Measurements from ENCODE around the gene CEP164.
"Not testable (repeated sequence)": the region's sequence is repeated elsewhere in the genome, so short reads cannot be mapped to it uniquely, and the experiment has no call there.

Gene CEP164

DNA sequence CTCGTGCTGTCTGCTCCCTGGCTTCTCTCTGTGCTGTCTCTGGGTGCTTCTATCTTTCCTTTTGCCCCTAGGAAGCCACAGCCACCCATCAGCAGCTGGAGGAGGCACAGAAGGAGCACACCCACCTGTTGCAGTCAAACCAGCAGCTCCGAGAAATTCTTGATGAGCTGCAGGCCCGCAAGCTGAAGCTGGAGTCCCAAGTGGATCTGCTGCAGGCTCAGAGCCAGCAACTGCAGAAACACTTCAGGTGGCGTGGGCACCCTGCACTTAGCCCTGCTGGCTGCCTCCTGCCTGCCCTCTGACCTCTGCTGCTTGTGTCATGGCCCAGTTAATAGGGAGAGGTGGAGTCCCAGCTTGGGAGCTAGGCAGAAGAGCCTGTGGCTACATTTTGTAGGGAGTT lies 67.8 kb downstream of the CEP164 start:
- no peak for DNase-seq (ENCODE audit: low read depth)

DNA sequence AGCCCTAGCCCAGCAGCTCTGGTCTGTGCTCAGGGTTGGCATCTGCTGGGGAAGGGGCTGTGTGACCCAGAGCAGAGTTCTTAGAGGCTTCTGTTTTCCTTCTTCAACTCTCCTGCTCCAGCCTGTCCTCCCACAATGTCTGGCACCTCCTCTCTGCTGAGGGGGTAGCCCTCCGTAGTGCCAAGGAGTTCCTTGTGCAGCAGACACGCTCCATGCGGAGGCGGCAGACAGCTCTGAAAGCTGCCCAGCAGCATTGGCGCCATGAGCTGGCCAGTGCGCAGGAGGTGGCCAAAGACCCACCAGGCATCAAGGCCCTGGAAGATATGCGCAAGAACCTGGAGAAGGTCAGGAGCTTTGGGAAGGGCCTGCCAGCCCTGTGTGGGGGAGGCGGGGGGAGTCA lies 69.3 kb downstream of the CEP164 start:
- no peak for DNase-seq (ENCODE audit: low read depth)

DNA sequence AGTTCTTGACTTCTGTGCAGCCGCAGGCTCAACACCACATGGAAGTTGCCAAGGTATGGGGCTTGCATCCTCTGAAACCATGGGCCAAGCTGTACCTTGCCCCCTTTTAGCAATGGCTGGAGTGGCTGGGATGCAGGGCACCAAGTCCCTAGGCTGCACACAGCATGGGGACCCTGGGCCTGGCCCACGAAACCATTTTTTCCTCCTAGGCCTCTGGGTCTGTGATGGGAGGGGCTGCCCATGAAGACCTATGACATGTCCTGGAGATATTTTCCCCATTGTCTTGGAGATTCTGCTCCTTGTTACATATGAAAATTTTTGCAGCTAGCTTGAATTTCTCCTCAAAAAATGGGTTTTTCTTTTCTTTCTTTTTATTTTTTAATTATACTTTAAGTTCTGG lies 71.0 kb downstream of the CEP164 start:
- not testable (repeated sequence) for DNase-seq (ENCODE audit: low read depth)

DNA sequence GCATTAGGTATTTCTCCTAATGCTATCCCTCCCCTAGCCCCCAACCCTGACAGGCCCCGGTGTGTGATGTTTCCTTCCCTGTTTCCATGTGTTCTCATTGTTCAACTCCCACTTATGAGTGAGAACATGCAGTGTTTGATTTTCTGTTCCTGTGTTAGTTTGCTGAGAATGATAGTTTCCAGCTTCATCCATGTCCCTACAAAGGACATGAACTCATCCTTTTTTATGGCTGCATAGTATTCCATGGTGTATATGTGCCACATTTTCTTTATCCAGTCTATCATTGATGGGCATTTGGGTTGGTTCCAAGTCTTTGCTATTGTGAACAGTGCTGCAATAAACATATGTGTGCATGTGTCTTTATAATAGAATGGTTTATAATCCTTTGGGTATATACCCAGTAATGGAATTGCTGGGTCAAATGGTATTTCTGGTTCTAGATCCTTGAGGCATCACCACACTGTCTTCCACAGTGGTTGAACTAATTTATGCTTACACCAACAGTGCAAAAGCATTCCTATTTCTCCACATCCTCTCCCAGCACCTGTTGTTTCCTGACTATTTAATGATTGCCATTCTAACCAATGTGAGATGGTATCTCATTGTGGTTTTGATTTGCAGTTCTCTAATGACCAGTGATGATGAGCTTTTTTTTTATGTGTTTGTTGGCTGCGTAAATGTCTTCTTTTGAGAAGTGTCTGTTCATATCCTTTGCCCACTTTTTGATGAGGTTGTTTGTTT lies 71.6 kb downstream of the CEP164 start:
- DNase-seq (ENCODE audit: low read depth): not testable (repeated sequence)

DNA sequence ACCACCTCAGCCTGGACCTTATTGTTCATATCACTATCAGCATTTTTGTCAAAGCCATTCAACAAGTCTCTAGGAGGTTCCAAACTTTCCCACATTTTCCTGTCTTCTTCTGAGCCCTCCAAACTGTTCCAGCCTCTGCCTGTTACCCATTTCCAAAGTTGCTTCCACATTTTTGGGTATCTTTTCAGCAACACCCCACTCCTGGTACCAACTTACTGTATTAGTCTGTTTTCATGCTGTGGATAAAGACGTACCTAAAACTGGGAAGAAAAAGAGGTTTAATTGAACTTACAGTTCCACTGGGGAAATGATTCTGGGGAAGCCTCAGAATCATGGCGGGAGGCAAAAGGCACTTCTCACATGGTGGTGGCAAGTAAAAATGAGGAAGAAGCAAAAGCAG lies 78.2 kb downstream of the CEP164 start:
- DNase-seq (ENCODE audit: low read depth): not testable (repeated sequence)

DNA sequence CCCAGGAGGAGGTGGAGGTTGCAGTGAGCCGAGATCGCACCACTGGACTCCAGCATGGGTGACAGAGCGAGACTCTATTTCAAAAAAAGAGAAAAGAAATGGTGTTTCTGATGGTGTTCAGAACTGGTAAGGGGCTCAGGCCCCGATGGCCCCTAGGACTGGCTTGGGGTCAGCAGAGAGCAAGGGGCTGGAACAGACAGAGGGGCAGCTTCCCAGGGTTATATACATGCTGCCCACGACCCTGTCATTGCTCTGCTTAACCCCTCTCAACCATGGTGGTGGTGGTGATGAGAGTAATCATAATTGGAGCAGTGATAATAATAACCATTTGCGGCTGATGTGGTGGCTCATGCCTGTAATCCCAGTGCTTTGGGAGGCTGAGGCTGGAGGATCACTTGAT lies 79.4 kb downstream of the CEP164 start:
- no peak for DNase-seq (ENCODE audit: low read depth)

DNA sequence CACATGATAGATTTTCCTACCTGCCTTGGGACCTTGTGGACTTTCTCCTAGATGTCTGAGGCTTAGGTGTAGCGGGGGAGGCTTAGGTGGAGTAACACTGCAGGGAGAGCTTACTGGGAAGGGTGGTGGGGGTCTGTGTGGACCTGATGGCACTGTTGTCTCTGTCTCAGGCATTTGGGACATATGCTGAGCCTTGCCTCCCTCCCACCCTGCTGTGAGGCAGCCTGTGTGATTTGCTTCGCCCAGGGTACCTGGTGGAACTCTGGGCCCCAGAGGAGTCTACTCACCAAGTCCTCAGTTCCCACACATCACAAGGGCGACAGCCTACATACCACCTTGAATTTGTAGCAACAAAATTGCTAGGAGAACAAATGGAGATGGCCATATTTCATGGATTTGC lies 80.7 kb downstream of the CEP164 start:
- no peak for DNase-seq (ENCODE audit: low read depth)

DNA sequence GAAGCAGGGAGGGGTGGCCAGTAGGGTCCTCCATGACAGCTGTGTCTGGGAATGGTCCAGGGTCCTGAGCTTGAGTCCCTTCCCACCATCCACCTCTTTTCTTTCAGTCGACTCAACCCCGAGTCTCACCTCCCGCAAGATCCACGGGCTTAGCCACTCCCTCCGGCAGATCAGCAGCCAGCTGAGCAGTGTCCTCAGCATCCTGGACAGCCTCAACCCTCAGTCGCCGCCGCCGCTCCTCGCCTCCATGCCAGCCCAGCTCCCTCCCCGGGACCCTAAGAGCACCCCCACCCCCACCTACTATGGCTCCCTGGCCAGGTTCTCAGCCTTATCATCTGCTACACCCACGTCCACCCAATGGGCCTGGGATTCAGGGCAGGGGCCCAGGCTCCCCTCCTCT lies 81.9 kb downstream of the CEP164 start:
- no peak for DNase-seq (ENCODE audit: low read depth)

DNA sequence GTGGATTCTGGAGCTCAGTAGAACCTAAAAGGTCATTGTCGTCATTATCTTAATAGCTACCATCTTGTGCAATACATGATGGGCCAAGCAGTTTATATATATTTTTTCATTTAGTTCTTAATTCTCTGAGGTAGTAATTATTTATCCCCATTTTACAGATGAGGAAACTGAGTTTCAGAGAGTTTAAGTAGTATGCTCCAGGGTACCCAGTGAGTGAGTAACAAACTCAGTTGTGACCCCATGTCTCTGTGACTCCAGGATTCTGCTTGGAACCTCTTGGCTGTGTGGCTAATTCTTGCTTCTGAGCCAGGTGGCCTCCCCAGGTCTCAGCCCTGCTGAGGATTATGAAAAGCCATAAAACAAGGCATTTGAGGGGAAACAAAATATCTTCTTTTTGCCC lies 82.6 kb downstream of the CEP164 start:
- no peak for DNase-seq (ENCODE audit: low read depth)

DNA sequence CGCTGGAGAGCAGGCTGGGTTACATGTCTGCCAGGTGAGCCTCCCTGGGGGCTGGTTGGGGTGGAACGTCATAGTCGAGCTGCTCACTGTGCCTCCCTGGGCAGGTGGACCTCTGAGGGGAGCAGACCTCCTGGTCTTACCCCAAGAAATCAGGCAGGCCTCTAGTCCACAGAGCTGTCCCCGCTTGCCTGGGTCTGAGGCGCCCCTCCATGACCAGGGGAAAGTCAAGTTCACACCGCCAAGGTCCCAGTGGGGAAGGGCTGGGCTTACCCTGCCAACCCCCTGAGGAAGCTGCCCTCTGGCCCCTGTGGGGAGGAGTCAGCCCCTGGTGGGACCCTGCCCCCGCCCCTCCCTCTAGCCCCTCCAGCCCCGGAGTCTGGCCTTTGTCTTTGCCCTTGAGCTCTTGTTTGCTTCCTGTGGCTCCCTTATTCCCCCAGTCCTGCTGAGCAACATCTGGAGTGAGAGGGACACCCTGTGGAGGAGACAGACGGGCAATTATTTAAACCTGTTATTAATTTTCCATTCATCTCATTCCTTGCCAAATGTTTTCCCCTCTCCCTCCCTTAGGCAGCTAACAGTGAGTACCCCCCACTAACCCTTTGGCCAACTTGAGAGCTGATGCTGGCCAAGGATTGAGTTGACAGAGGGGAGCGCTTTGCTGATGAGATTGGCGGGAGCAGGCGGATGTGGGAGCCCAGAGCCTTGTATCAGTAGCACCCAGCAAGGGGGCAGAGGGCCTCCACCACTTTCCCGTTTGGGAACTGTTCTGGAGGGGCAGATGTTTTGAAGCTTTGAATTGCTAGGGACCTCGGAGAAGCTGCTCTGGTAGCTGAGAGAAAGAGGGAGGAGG lies 83.4 kb downstream of the CEP164 start:
- no peak for DNase-seq (ENCODE audit: low read depth)

DNA sequence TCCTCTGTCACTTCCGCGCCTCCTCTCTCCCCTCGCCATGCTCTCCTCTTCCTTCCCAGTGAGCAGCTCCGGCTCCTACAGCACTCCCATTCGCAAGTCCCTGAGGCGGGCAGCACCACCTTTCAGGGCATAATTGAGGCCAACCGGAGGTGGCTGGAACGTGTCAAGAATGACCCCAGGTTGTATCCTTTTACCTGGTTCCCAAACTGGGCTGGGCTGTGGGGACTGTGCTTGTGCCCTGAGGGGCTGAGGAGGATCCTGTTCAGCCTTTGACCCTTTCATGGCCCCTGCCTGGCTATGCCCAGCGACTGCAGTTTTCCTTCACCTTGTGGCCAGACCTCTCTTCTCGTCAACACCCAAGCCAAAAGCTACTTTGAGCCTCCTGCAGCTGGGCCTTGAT lies 84.1 kb downstream of the CEP164 start:
- no peak for DNase-seq (ENCODE audit: low read depth)

DNA sequence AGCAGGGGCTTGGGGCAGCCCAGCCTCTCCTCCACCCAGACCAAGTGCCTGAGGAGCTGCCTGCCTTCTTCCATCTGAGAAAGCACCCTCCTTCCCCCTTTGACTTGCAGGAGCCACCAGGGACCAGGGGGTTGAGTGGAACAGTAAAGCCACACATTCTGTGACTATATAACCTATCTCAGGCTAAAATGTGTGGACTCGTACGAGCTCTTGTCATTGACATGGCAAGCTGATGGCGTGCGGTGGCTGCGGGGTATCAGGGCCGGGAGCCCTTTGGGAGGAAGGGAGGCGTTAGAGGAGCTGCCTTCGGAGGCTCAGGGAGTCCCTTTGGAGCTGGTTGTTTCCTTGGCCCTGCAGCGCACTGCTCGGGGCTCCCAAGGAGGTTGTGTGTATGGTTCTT lies 84.5 kb downstream of the CEP164 start:
- no peak for DNase-seq (ENCODE audit: low read depth)

DNA sequence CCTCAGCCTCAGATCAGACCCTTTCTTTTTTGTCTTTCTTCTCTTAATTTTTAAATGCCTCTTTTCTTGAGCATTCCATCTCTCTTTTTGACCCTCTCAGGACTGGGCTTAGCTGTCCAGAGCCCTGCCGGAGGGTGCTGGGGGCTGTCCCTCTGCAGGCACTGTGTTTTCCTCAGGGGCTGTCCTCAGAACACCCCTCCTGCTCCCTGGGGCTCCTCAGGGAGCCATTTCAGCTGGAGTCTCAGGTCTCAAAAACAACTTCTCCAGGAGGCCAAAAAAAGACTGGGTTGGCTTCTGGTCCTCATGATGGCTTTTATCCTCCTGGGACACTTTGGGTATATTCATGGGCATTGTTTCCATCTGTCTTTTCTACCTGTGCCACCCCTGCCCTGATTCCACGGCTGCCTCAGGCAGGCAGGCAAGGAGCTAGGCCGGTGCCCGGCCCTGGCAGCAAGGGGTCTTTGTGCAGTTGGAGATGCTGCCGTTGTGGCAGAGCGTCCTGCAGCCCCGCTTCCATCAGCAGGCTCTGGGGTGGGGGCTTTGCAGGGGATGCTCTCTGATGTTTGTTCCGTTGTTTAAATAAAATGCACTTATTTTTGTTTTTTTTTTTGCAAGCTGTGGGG lies 85.1 kb downstream of the CEP164 start:
- no peak for DNase-seq (ENCODE audit: low read depth)

DNA sequence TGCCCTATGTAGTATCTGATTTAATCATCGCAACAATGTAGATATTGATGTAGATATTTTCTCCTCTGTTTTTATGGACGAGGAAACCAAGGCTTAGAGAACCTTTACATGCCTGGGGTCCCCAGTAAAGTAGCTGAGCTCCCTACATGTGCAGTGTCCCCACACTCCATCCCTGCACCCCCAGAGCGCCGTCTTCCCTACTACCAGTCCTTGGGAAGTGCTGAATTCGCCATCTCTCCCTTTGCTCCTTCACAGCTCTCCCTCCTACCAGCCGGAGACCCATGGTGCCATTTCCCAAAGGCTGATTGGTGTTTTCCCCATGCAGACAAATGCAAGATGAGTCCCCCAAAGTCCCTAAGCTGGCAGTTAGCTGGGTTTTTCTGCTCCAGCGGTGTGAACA lies 86.0 kb downstream of the CEP164 start:
- no peak for DNase-seq (ENCODE audit: low read depth)

DNA sequence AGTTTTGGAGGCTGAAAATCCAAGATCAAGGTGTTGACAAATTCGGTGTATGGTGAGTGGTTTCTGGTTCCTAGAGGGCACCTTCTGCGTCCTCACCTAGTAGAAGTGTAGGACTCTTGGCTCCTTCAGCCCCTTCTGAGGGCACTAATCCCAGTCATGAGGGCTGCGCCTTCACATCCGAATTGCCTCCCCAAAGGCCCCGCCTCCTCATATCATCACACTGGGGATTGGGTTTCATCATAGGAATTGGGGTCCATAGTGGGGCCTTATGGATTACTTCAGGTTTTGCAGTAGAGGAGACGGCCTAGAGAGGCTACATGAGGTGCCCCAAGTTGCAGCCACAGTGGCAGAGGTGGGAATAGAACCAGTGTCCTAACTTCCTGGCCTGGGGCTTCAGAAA lies 87.1 kb downstream of the CEP164 start:
- no peak for DNase-seq (ENCODE audit: low read depth)

DNA sequence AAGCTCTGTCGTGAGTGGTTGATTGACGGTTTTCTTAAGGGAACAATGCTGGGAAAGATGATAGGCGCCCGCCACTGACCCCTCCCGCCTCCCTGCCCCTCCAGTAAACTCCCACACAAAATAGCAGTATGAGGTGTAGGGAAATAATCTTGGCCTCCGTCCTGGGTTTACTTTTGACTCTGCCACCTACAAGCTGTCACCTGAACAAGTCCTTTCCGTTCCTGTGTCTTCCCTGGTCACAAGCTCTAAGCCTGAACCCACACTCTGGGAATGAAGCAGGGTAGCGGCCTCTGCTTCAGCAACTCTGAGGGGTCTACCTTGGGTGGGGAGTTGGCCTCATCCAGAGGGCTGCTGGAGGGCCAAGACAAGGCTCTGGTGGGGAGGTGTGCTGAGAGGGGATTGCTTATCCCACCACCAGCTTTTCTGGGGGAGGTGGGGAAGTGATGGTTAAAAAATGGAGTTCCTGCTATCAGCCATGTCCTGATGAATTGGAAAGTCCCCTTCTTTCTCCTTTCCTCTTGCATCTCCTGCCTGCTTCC lies 87.8 kb downstream of the CEP164 start:
- no peak for DNase-seq (ENCODE audit: low read depth)

DNA sequence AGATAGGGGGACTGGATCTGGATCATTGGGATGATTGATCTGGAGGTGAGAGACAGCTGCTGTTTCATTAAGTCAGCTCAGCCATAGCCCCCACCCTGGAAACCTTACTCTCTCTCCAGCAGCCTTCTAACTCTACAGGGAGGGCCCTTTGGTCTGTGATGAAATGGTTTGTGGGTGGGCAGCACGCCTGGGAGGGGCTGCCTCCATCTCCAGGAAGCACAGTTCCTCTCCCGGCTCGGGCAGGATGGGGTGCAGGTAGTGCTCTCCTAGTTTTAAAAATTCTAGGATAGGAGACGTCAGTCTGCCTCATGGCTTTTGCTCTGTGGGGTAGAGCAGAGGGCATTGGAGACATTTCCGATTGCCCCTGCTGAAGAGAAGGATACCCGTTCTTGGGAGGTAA lies 89.7 kb downstream of the CEP164 start:
- DNase-seq (ENCODE audit: low read depth): no peak

DNA sequence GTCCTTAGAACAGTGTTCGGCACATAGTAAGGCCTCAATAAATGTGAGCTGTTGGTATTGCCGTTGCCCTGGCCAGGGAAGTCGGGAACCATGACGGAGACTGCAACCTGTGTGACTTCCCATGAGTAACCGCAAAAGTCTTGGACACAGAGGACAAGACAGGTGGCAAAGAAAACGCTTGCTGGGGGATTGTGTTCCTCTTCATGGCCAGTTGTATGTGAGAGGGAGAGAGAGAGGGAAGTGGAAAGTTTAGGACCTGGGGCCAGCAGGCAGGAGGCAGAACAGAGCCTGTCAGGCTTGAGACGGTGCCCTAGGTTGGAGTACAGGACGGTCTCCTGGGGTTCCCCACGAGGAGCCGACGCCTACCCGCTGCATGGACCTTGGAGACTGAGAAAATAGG lies 90.2 kb downstream of the CEP164 start:
- no peak for DNase-seq (ENCODE audit: low read depth)

DNA sequence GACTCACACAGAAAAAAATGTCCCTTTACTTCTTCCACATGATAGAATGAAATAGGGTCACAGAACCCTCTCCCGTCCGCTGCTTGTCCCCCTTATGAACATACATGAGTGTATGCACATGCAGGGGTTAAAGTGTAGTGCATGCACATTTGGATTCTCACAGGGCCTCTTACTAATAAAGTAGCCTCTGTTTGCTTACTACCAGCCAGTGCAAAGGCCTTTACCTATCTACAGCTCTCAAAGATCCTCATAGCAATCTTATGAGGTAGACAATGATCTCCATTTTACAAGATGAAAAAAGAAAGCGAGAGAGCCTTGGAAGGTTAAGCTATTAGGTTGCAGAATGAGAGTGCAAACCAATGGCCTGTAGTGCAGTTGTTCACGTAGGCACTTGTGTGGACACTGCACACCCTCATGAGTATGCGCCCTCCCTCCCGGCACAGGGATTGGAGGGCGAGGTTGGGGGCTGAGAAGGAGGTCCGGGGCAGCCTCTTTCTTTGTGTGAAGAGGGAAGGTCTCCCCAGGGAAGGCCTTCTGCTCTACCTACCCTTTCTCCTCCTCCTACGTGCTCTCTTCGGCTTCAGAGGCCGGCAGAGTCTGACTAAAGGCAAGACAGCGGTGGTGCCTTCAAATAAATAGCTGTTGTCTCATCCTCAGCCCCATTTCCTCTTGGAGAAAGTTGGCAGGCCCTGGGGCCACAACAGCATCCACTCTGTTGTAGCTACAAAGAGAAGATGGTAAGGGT lies 91.3 kb downstream of the CEP164 start:
- no peak for DNase-seq (ENCODE audit: low read depth)

DNA sequence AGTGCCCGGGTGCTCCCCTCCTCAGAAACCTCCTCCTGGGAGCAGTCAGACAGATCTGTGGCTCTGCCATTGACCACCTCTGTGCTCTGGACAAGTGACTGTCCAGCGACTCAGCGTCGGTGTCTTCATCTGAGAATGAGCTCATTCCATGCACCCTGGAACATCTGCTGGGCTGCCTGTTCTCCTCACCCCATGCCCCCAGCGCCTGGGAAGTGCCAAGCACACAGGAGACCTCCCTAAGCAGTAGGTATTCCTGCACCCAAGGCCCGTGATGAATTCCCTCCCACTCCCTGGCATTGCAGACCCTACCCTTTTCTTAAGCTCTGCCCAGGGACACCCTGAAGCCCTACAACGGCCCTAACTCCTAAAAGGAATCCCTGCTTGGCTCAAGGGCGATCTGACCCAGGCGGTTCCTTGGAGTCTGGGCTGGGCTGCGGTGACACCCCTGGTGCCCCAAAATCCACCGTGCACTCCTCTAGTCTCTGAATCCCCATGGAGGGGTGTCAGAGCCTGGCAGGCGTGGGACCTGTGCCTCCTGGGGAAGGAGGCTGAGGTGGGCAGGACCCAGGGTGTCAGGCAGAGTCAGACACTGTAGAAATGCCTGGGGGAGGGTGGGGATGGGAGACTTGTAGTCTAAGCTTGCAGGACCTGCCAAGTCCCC lies 92.0 kb downstream of the CEP164 start:
- no peak for DNase-seq (ENCODE audit: low read depth)

DNA sequence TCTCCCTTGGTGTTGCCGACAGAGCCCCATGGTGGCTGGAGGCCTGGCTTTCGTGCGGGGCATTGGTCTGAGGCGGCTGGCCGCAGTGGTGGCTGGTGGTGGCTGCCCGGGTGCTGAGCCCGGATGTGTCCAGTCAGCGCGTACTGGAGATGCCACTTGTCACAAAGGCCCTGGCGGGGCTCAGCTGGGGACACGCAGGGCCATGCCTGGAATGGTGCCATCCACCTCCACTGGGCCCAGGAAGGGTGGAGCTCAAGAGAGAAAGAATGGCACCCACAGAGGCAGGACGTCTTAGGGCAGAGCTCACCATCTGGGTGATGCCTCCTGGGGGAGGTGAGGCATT lies 92.5 kb downstream of the CEP164 start:
- no peak for DNase-seq (ENCODE audit: low read depth)

DNA sequence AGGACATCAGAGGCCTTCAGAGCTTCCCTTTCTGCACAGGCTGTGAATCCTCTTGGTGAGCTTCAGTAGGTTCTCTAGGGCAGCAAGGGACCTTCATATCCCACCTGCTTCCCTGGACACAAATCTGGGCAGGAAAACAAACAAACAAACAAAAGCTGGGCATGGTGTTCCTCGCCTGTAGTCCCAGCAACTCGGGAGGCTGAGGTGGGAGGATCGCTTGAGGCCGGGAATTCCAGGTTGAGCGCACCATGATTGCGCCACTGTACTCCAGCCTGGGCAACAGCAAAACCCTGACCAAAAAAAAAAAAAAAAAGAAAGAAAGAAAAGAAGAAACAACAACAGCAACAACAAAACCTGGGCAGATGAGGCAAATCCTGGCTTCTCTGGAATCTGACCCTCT lies 92.9 kb downstream of the CEP164 start:
- no peak for DNase-seq (ENCODE audit: low read depth)

All from stimulated activated CD8-positive, alpha-beta memory T cell treated with anti-CD3 and anti-CD28 coated beads, Interleukin-4, amount 100 ng/mL, for 24 hours (primary cell).